H9 (cell line): ENCODE results near the gene TRIM56. TPM values are rescaled to one million over a fixed set of nuclear protein-coding genes. Genes with fewer than 3 reads are reported as not detected.

ENCODE experiments used
- DNase-seq: peaks from one replicate; pipeline ENCODE4 v3.0.0-alpha.2; 2017
- H2AFZ ChIP-seq: one replicate; pipeline ENCODE4 v1.6.1; 2013; ENCODE audit warnings: mild to moderate bottlenecking, low read length, control low read depth, moderate library complexity
- H2AK5ac ChIP-seq: 2 replicates; pipeline ENCODE4 v1.6.1; 2013; ENCODE audit warnings: low read length, control low read depth, mixed read lengths; ENCODE audit not compliant: insufficient read length
- H2BK120ac ChIP-seq: one replicate; pipeline ENCODE4 v1.6.1; 2013; ENCODE audit warnings: low read depth, mild to moderate bottlenecking, low read length, control low read depth, inconsistent platforms; ENCODE audit not compliant: poor library complexity, severe bottlenecking
- H2BK12ac ChIP-seq: 2 replicates; pipeline ENCODE4 v1.6.1; 2013; ENCODE audit warnings: low read length, control low read depth, mixed read lengths, low read depth; ENCODE audit not compliant: insufficient read length
- H2BK15ac ChIP-seq: 2 replicates; pipeline ENCODE4 v1.6.1; 2013; ENCODE audit warnings: low read depth, low read length, control low read depth
- H2BK20ac ChIP-seq: one replicate; pipeline ENCODE4 v1.6.1; 2013; ENCODE audit warnings: low read depth, mild to moderate bottlenecking, low read length, control low read depth, inconsistent platforms; ENCODE audit not compliant: poor library complexity, severe bottlenecking
- H2BK5ac ChIP-seq: 2 replicates; pipeline ENCODE4 v1.6.1; 2013; ENCODE audit warnings: low read length, control low read depth, mixed read lengths; ENCODE audit not compliant: insufficient read length
- H3K14ac ChIP-seq: 2 replicates; pipeline ENCODE4 v1.6.1; 2013; ENCODE audit warnings: low read length, control low read depth; ENCODE audit not compliant: insufficient read depth
- H3K18ac ChIP-seq: 2 replicates; pipeline ENCODE4 v1.6.1; 2013; ENCODE audit warnings: low read depth, mild to moderate bottlenecking, mixed read lengths, low read length, control low read depth; ENCODE audit not compliant: insufficient read length
- H3K23ac ChIP-seq: 2 replicates; pipeline ENCODE4 v1.6.1; 2013; ENCODE audit warnings: low read length, control low read depth, mixed read lengths, low read depth; ENCODE audit not compliant: insufficient read length
- H3K23me2 ChIP-seq: 2 replicates; pipeline ENCODE4 v1.6.1; 2013; ENCODE audit warnings: low read depth, mild to moderate bottlenecking, mixed read lengths, low read length, control low read depth; ENCODE audit not compliant: insufficient read length, poor library complexity, severe bottlenecking
- H3K27ac ChIP-seq: 2 replicates; pipeline ENCODE4 v1.5.1; 2013; ENCODE audit warnings: low read length, control low read depth, mixed read lengths, low read depth; ENCODE audit not compliant: insufficient read length
- H3K27me3 ChIP-seq: 2 replicates; pipeline ENCODE4 v1.6.1; 2013; ENCODE audit warnings: low read length, control low read depth, inconsistent platforms; ENCODE audit not compliant: insufficient read depth
- H3K4ac ChIP-seq: 2 replicates; pipeline ENCODE4 v1.6.1; 2013; ENCODE audit warnings: low read depth, mild to moderate bottlenecking, control low read depth, inconsistent platforms, low read length, moderate library complexity
- H3K4me1 ChIP-seq: 2 replicates; pipeline ENCODE4 v1.6.1; 2013; ENCODE audit warnings: low read length, control low read depth, inconsistent platforms; ENCODE audit not compliant: insufficient read depth
- H3K4me2 ChIP-seq: 2 replicates; pipeline ENCODE4 v1.6.1; 2013; ENCODE audit warnings: low read length, control low read depth, mixed read lengths; ENCODE audit not compliant: insufficient read length, insufficient read depth
- H3K56ac ChIP-seq: 2 replicates; pipeline ENCODE4 v1.6.1; 2013; ENCODE audit warnings: low read depth, mild to moderate bottlenecking, mixed read lengths, low read length, control low read depth; ENCODE audit not compliant: insufficient read length
- H3K79me1 ChIP-seq: 2 replicates; pipeline ENCODE4 v1.6.1; 2013; ENCODE audit warnings: low read depth, mild to moderate bottlenecking, moderate library complexity, low read length, control low read depth, inconsistent platforms; ENCODE audit not compliant: insufficient read depth, poor library complexity, severe bottlenecking
- H3K79me2 ChIP-seq: 2 replicates; pipeline ENCODE4 v1.6.1; 2013; ENCODE audit warnings: low read length, control low read depth, inconsistent platforms; ENCODE audit not compliant: insufficient read depth
- H3K9ac ChIP-seq: 2 replicates; pipeline ENCODE4 v1.6.1; 2013; ENCODE audit warnings: low read length, control low read depth, mixed read lengths; ENCODE audit not compliant: insufficient read length; ENCODE audit errors: extremely low read depth
- H3K9me3 ChIP-seq: one replicate; pipeline ENCODE4 v1.6.1; 2013; ENCODE audit warnings: low read depth, low read length, inconsistent platforms; ENCODE audit not compliant: control insufficient read depth
- H3T11ph ChIP-seq: one replicate; pipeline ENCODE4 v1.6.1; 2013; ENCODE audit warnings: mild to moderate bottlenecking, low read length, control low read depth, inconsistent platforms
- H4K20me1 ChIP-seq: one replicate; pipeline ENCODE4 v1.6.1; 2013; ENCODE audit not compliant: control insufficient read depth, insufficient read length, insufficient read depth
- H4K5ac ChIP-seq: 2 replicates; pipeline ENCODE4 v1.6.1; 2013; ENCODE audit warnings: low read depth, mild to moderate bottlenecking, mixed read lengths, low read length, control low read depth; ENCODE audit not compliant: insufficient read length
- H4K8ac ChIP-seq: replicated peaks from 2 replicates; pipeline ENCODE4 v1.6.1; 2013; ENCODE audit warnings: low read length, control low read depth, mixed read lengths, low read depth; ENCODE audit not compliant: insufficient read length
- H4K91ac ChIP-seq: 2 replicates; pipeline ENCODE4 v1.6.1; 2013; ENCODE audit warnings: low read depth, mild to moderate bottlenecking, moderate library complexity, mixed read lengths, low read length, control low read depth; ENCODE audit not compliant: insufficient read length
- H3K27ac Mint-ChIP-seq, 3 experiments: 2 replicates in 2 of 3; 3 replicates in 1 of 3; pipeline ENCODE4 v1.8.0; 2020 to 2021; ENCODE audit warnings: mixed read lengths in 3 of 3, mild to moderate bottlenecking in 1 of 3, moderate library complexity in 1 of 3
- H3K27me3 Mint-ChIP-seq: 2 replicates; pipeline ENCODE4 v1.8.0; 2021; ENCODE audit warnings: low read depth, mild to moderate bottlenecking, moderate library complexity, mixed read lengths
- H3K36me3 Mint-ChIP-seq, 3 experiments: 2 replicates in 2 of 3; 3 replicates in 1 of 3; pipeline ENCODE4 v1.8.0; 2020 to 2021; ENCODE audit warnings: low read depth in 3 of 3, mixed read lengths in 3 of 3; ENCODE audit not compliant: insufficient read depth in 1 of 3
- H3K4me1 Mint-ChIP-seq, 2 experiments: 2 replicates each; pipeline ENCODE4 v1.8.0; 2020; ENCODE audit warnings: mixed read lengths in 2 of 2
- H3K4me3 Mint-ChIP-seq, 2 experiments: 2 replicates in 1 of 2; 3 replicates in 1 of 2; pipeline ENCODE4 v1.8.0; 2020 to 2021; ENCODE audit warnings: mild to moderate bottlenecking in 2 of 2, mixed read lengths in 2 of 2, moderate library complexity in 1 of 2
- H3K9me3 Mint-ChIP-seq, 2 experiments: 2 replicates in 1 of 2; 3 replicates in 1 of 2; pipeline ENCODE4 v1.8.0; 2020; ENCODE audit warnings: mild to moderate bottlenecking in 2 of 2, mixed read lengths in 2 of 2, moderate library complexity in 1 of 2
- WGBS: extraction: QIAGEN DNeasy Blood & Tissue Kit; methylation state at CpG from one replicate; pipeline ENCODE4 v1.1.7; 2013; ENCODE audit warnings: missing lambda C conversion rate, low lambda C conversion rate, mixed read lengths; ENCODE audit not compliant: insufficient read length; ENCODE audit errors: extremely low coverage; 5-methylcytosine and 5-hydroxymethylcytosine counted together
- total RNA-seq: library from RNA; stranded (reverse); gene quantifications from 2 replicates; pipeline ENCODE4 v1.2.1, GENCODE V29; 2021
- TF ChIP-seq, protein P1 (sequence below): fragments of 200-600 bp; sonication (generic); conservative IDR thresholded peaks from 3 replicates; pipeline ENCODE4 v1.8.0; 2021; ENCODE audit warnings: antibody characterized with exemption, mild to moderate bottlenecking

Gene TRIM56
- total RNA-seq, 1 experiment from 2014 or later = 21.8 TPM

DNA sequence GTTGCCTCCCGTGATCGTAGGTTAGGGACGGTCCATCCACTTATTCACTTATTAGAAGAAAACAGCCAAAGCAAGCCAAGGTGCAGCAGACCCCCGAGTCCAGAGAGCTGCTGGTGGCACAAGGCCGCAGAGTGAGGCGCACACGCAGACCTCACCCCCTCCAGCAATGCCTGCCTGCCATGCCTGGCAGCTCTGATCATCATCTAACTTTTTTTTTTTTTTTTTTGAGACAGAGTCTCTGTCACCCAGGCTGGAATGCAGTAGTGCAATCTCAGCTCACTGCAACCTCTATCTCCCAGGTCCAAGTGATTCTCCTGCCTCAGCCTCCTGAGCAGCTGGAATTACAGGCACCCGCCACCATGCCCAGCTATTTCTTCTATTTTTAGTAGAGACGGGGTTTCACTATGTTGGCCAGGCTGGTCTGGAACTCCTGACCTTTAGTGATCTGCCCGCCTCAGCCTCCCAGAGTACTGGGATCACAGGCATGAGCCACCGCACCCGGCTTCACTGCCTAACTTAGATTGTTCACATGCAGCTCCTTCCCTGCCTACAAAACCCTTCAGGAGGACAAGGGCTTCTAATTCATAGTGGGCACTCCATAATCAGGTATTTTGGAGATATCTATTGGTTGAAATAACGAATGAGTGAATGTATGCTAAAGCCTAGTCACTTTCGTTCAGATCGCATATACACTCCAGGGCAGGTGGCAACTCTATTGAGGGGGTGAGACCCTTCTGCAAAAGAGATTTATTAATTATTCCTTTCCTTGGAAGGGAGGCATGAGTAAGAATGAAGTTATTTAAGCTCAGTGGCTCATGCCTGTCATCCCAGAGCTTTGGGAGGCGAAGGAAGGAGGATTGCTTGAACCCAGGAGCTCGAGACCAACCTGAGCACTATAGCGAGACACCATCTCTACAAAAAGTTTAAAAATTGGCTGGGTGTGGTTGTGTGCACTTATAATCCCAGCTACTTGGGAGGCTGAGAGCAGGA is 15.9 kb downstream of the TRIM56 start:
- Histone ChIP-seq H2BK12ac (no peak overlapping the region), H3K4ac (no peak overlapping the region), H3K14ac (no peak overlapping the region), H3K9me3 (no peaks in the 10 kb centered on the region), H3K79me2 (no peaks in the 10 kb centered on the region), H3K4me2 (peak overlapping the region; percentile 14), H3T11ph (no peak overlapping the region), H4K91ac (no peak overlapping the region), H3K18ac (peak overlapping the region; percentile 0), H2BK20ac (no peak overlapping the region), H3K23me2 (no peaks in the 10 kb centered on the region), H3K79me1 (no peaks in the 10 kb centered on the region), H2AK5ac (no peak overlapping the region), H3K56ac (no peak overlapping the region), H3K4me1 (peaks cover 3% of the 10 kb centered on the region), H3K9ac (no peak overlapping the region), H3K27me3 (no peaks in the 10 kb centered on the region), H4K5ac (no peak overlapping the region), H2BK5ac (no peak overlapping the region), H2AFZ (no peak overlapping the region), H2BK120ac (no peak overlapping the region), H4K20me1 (no peaks in the 10 kb centered on the region), H3K27ac (no peak overlapping the region), H3K23ac (no peak overlapping the region), H2BK15ac (no peak overlapping the region), H4K8ac (no peak overlapping the region)
- peaks cover 39% of the 10 kb centered on the region in 2 experiments for H3K4me1 Mint-ChIP-seq
- H3K27ac Mint-ChIP-seq = peak overlapping the region in 1 of 3 experiments; percentile 98; a peak in 2 of 7 replicates
- no peaks in the 10 kb centered on the region; a peak in 1 of 7 replicates for H3K36me3 Mint-ChIP-seq
- DNase-seq = no peak
- no CpG with 5 or more reads among the region's 18 CpGs for WGBS
- TF ChIP-seq, protein P1, sequence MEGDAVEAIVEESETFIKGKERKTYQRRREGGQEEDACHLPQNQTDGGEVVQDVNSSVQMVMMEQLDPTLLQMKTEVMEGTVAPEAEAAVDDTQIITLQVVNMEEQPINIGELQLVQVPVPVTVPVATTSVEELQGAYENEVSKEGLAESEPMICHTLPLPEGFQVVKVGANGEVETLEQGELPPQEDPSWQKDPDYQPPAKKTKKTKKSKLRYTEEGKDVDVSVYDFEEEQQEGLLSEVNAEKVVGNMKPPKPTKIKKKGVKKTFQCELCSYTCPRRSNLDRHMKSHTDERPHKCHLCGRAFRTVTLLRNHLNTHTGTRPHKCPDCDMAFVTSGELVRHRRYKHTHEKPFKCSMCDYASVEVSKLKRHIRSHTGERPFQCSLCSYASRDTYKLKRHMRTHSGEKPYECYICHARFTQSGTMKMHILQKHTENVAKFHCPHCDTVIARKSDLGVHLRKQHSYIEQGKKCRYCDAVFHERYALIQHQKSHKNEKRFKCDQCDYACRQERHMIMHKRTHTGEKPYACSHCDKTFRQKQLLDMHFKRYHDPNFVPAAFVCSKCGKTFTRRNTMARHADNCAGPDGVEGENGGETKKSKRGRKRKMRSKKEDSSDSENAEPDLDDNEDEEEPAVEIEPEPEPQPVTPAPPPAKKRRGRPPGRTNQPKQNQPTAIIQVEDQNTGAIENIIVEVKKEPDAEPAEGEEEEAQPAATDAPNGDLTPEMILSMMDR = no peak
- H3K4me3 Mint-ChIP-seq = peak overlapping the region in 1 of 2 experiments; percentile 7; a peak in 2 of 5 replicates
- H3K9me3 Mint-ChIP-seq = no peaks in the 10 kb centered on the region
- no peaks in the 10 kb centered on the region for H3K27me3 Mint-ChIP-seq
